Stomach (tissue), 9 donors: Measurements from ENCODE around the gene ECE1. TPM values are rescaled to one million over a fixed set of nuclear protein-coding genes. Genes with fewer than 3 reads are reported as not detected.
"Not testable (repeated sequence)": the region's sequence is repeated elsewhere in the genome, so short reads cannot be mapped to it uniquely, and the experiment has no call there.

Experiments
- DNase-seq, 2 donors: peaks; one replicate each; pipeline versions ENCODE4 v3.0.0 to v3.0.0-alpha.2; 2013 to 2019
- H3K27ac ChIP-seq, 5 donors: fragments of 200-600 bp in 4 of 5; sonication (generic) in 4 of 5; one replicate each; pipeline ENCODE4 v1.5.1; 2013 to 2019; ENCODE audit warnings: mild to moderate bottlenecking in 1 of 5, moderate library complexity in 1 of 5
- H3K27me3 ChIP-seq, 3 donors: fragments of 200-600 bp; sonication (generic); one replicate each; pipeline ENCODE4 v1.5.1; 2017 to 2019; ENCODE audit warnings: mixed run types in 1 of 3
- H3K36me3 ChIP-seq, 4 donors: fragments of 200-600 bp; sonication (generic); 1 replicate in 3 of 4; 2 replicates in 1 of 4; pipeline ENCODE4 v1.5.1; 2016 to 2019
- H3K4me1 ChIP-seq, 4 donors: fragments of 200-600 bp; sonication (generic); one replicate each; pipeline ENCODE4 v1.5.1; 2016 to 2019
- H3K4me3 ChIP-seq, 4 donors: fragments of 200-600 bp; sonication (generic) in 3 of 4; one replicate each; pipeline ENCODE4 v1.5.1; 2016 to 2019; ENCODE audit warnings: mild to moderate bottlenecking in 1 of 4
- H3K9me3 ChIP-seq, 4 donors: fragments of 200-600 bp; sonication (generic); one replicate each; pipeline ENCODE4 v1.5.1; 2016 to 2019
- EP300 ChIP-seq: sonication (generic); formaldehyde crosslinking; IDR thresholded peaks from one replicate; pipeline ENCODE4 v1.6.1; 2017; ENCODE audit warnings: antibody characterized with exemption
- POLR2A ChIP-seq, 4 donors: fragments of 450-650 bp; IDR thresholded peaks; one replicate each; pipeline ENCODE4 v1.6.1; 2016; ENCODE audit warnings: antibody characterized with exemption in 4 of 4, control low read depth in 2 of 4, mild to moderate bottlenecking in 1 of 4, moderate library complexity in 1 of 4
- POLR2AphosphoS5 ChIP-seq, 3 donors: sonication (generic); formaldehyde crosslinking; IDR thresholded peaks; one replicate each; pipeline ENCODE4 v1.6.1; 2016; ENCODE audit warnings: antibody characterized with exemption in 3 of 3
- WGBS, 5 donors: extraction: QIAGEN DNeasy Blood & Tissue Kit in 3 of 5; methylation state at CpG; one replicate each; pipeline versions ENCODE4 v1.1.5 to v1.1.7; 2013 to 2018; 5-methylcytosine and 5-hydroxymethylcytosine counted together
- intact Hi-C: fragments of 100-400 bp; cut with DNase I; formaldehyde crosslinking; loops from one replicate; pipeline ENCODE4 v1.15.1; 2023; ENCODE audit warnings: low total_unique reads
- polyA plus RNA-seq, 3 donors: library from polyadenylated mRNA; stranded (reverse); fragments of 200-250 nt; gene quantifications; one replicate each; pipeline ENCODE4 v1.2.3, GENCODE V29; 2013
- total RNA-seq, 5 donors: library from RNA; depleted of rRNA; stranded (reverse); fragments of >200 nt; gene quantifications; one replicate each; pipeline versions ENCODE4 v1.1.0 to v1.2.3, GENCODE V29; 2014 to 2016
- TF ChIP-seq, protein P1 (sequence below), 7 experiments: fragments of 450-650 bp in 4 of 7; fragments of 200-600 bp in 3 of 7; sonication (generic) in 3 of 7; IDR thresholded peaks; one replicate each; pipeline ENCODE4 v1.5.1; 2016 to 2019; ENCODE audit warnings: antibody characterized with exemption in 7 of 7, control low read depth in 2 of 7, mild to moderate bottlenecking in 1 of 7
- donor health status: healthy with polysubstance abuse.
- donor health status: Bipolar disorder and iron deficiency.
- donor health status: healthy.

Gene ECE1
- total and polyA plus RNA-seq, 8 donors: 17.6 to 574 (median 42.6) TPM

DNA sequence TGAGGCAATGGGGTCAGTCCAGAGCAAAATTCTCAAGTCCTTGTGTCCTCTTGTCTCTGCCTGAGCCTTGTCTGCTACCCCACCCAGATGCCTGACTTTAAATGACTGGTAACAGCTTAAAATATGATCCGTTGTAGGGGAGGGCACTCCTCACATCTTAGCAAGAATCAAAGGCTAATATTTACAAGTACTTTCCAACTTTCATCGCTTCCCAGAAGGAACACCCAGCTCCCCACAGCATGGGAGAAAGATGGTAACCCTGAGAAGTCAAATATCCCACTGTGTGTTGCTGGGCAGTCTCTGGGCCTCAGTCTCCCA is 5.2 kb downstream of the ECE1 start:
- H3K9me3 ChIP-seq: no peaks in the 10 kb centered on the region
- no peak for DNase-seq
- H3K27me3 ChIP-seq: no peaks in the 10 kb centered on the region
- WGBS, 5 donors: 25 to 51% (median 30%) methylated on average over 2 of the region's 2 CpGs
- H3K36me3 ChIP-seq: peaks cover 0 to 14% (median 5%) of the 10 kb centered on the region in 4 donors
- H3K27ac ChIP-seq: peak overlapping the region; percentile 59 to 77 (median 65)
- intact Hi-C loops: no loop called here
- H3K4me1 ChIP-seq: peaks cover 32 to 65% (median 43%) of the 10 kb centered on the region in 4 donors
- no peak for TF ChIP-seq POLR2A (IDR thresholded peaks at IDR 0.05)
- TF ChIP-seq EP300: no peak
- TF ChIP-seq, protein P1, sequence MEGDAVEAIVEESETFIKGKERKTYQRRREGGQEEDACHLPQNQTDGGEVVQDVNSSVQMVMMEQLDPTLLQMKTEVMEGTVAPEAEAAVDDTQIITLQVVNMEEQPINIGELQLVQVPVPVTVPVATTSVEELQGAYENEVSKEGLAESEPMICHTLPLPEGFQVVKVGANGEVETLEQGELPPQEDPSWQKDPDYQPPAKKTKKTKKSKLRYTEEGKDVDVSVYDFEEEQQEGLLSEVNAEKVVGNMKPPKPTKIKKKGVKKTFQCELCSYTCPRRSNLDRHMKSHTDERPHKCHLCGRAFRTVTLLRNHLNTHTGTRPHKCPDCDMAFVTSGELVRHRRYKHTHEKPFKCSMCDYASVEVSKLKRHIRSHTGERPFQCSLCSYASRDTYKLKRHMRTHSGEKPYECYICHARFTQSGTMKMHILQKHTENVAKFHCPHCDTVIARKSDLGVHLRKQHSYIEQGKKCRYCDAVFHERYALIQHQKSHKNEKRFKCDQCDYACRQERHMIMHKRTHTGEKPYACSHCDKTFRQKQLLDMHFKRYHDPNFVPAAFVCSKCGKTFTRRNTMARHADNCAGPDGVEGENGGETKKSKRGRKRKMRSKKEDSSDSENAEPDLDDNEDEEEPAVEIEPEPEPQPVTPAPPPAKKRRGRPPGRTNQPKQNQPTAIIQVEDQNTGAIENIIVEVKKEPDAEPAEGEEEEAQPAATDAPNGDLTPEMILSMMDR (IDR thresholded peaks at IDR 0.05): no peak
- TF ChIP-seq POLR2AphosphoS5 (IDR thresholded peaks at IDR 0.05): no peak
- H3K4me3 ChIP-seq: no peak overlapping the region

GRCh38 chr1:21284206-21285054 is 5.8 kb downstream of the ECE1 start:
- intact Hi-C loops: no loop called here
- peaks cover 31 to 66% (median 44%) of the 10 kb centered on the region in 4 donors for H3K4me1 ChIP-seq
- WGBS, 5 donors: 46 to 71% (median 60%) methylated on average over 13 to 17 of the region's 17 CpGs

DNA sequence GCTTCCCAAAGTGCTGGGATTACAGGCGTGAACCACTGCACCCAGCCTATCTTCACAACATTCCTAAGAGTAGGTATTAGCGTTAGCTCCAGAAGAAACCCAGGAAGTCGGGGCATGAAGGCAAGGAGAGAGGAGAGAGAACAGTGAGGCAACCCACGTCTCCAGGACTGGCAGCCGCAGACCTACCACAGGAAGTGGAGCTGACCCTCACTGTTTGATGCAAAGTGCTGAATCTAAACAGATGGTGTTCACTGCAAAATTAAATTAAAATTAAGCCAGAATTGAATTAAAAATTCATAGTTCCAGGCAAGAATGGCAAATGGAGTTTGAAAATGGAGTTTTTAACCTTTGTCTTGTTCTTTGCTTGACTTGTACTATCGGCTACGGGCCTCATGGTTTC is 6.7 kb downstream of the ECE1 start:
- H3K27ac ChIP-seq: peak overlapping the region in 2 of 5 donors; percentile 59 to 77
- intact Hi-C loops: no loop called here
- TF ChIP-seq, protein P1 (IDR thresholded peaks at IDR 0.05): no peak
- TF ChIP-seq EP300 (no peak), POLR2AphosphoS5 (IDR thresholded peaks at IDR 0.05) (no peak), POLR2A (IDR thresholded peaks at IDR 0.05) (no peak)
- no peak for DNase-seq
- no peak overlapping the region for H3K4me3 ChIP-seq
- H3K9me3 ChIP-seq: no peaks in the 10 kb centered on the region
- 82 to 91% (median 88%) methylated on average over 7 of the region's 7 CpGs for WGBS, 5 donors
- H3K27me3 ChIP-seq: no peaks in the 10 kb centered on the region
- H3K4me1 ChIP-seq: peaks cover 31 to 66% (median 44%) of the 10 kb centered on the region in 4 donors
- peaks cover 0 to 20% (median 9%) of the 10 kb centered on the region in 4 donors for H3K36me3 ChIP-seq

More at GRCh38 chr1:21284206-21285054, 5.8 kb downstream of the ECE1 start:
- Histone ChIP-seq H3K27ac (peak overlapping the region; percentile 59 to 77 (median 65)), H3K4me3 (no peak overlapping the region), H3K36me3 (peaks cover 0 to 14% (median 5%) of the 10 kb centered on the region in 4 donors), H3K9me3 (no peaks in the 10 kb centered on the region), H3K27me3 (no peaks in the 10 kb centered on the region)
- peak in 1 of 2 donors; percentile 51 for DNase-seq
- TF ChIP-seq EP300: no peak
- TF ChIP-seq POLR2AphosphoS5 (IDR thresholded peaks at IDR 0.05): no peak
- TF ChIP-seq, protein P1 (IDR thresholded peaks at IDR 0.05): no peak
- no peak for TF ChIP-seq POLR2A (IDR thresholded peaks at IDR 0.05)

- H3K4me3 ChIP-seq, DNase-seq, H3K27me3 ChIP-seq, H3K9me3 ChIP-seq, intact Hi-C loops: not testable (repeated sequence)
- 98 to 100% (median 98%) methylated on average over 4 of the region's 4 CpGs for WGBS, 5 donors
- peak overlapping the region in 4 of 5 donors; percentile 71 to 88 (median 78) for H3K27ac ChIP-seq
- peaks cover 46 to 67% (median 56%) of the 10 kb centered on the region in 4 donors for H3K4me1 ChIP-seq
- peaks cover 0 to 29% (median 12%) of the 10 kb centered on the region in 4 donors for H3K36me3 ChIP-seq
Observed at GRCh38 chr1:21282020-21282419, 8.2 kb downstream of the ECE1 start.

DNA sequence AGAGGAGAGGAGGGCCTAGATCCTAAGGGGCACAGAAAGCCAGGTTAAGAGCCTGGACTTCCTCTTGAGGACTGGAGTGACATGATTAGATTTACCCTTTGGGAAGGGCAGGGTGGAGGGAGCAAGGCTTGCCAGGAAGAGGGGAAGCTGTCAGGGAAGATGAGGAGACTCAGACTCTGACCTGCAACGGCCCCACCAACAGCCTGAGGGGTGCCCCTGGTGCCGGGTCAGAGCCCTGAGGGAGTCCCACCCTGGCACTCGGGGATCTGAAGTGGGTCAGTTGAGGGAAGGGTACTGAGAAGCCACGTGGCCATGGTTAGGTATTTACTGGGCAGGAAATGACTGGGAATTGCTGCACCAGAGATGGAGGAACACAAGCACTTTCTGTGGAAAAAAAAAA is 9.8 kb downstream of the ECE1 start:
- intact Hi-C loops: no loop called here
- Histone ChIP-seq H3K4me1 (peaks cover 57 to 77% (median 63%) of the 10 kb centered on the region in 4 donors), H3K4me3 (no peak overlapping the region), H3K27ac (peak overlapping the region; percentile 25 to 88 (median 78)), H3K9me3 (no peaks in the 10 kb centered on the region), H3K36me3 (peaks cover 0 to 24% (median 17%) of the 10 kb centered on the region in 4 donors), H3K27me3 (no peaks in the 10 kb centered on the region)
- TF ChIP-seq EP300 (no peak), POLR2AphosphoS5 (IDR thresholded peaks at IDR 0.05) (no peak), POLR2A (IDR thresholded peaks at IDR 0.05) (no peak)
- TF ChIP-seq, protein P1 (IDR thresholded peaks at IDR 0.05): no peak
- no peak for DNase-seq
- 56 to 76% (median 64%) methylated on average over 4 of the region's 4 CpGs for WGBS, 5 donors
